ENCODE results near the gene TRIO. TPM values are rescaled to one million over a fixed set of nuclear protein-coding genes. Genes with fewer than 3 reads are reported as not detected.
A peak's percentile ranks its signal among the peaks of the same experiment; 100 is the strongest.

The TRIO gene
- total and polyA plus RNA-seq, 2 of the 8 experiments (the other 6 are each of a cell fraction or from before 2014, with no cell fraction given) = 35.1 to 69.1 TPM

DNA sequence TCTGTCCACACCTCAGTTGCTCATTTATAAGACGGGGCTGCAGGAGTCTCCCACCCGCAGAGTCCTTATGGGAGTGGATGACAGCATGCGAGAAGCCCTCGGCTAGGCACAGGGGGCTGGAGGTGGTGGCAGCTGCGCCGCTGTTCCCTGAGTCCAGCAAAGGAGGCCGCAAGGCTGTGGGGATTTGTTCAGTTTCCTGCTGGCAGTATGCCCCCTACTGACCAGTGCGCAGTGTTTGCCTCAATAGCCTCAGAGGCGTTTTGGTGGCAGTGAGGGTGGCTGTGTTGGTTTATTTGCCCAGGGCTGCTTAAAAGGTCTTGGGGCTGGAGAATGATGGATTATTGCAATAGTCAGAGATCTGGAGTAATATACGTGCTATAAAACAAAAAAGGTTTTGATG lies 262.1 kb downstream of the TRIO start:
- H3K36me3 ChIP-seq (ENCODE audit: control insufficient read depth in 2 of 4, insufficient read depth in 4 of 4, low read length in 3 of 4) = peaks cover 9 to 35% (median 34%) of the 10 kb centered on the region in 4 experiments
- no peaks in the 10 kb centered on the region; the same call in none of the 2 replicates for H3K79me1 ChIP-seq (ENCODE audit: low read depth, low read length)
- peaks cover 18% of the 10 kb centered on the region; the same call in 1 of the 2 replicates for H3K23me2 ChIP-seq (ENCODE audit: low read depth, low read length)
- no peak overlapping the region for H4K91ac ChIP-seq (replicated peaks; ENCODE audit: insufficient read length, low read length)
- no peak overlapping the region for H3K4ac ChIP-seq (replicated peaks; ENCODE audit: insufficient read length, low read depth, low read length)
- no peak overlapping the region for H3K23ac ChIP-seq (ENCODE audit: insufficient read length)
- CTCF ChIA-PET (ENCODE audit: partially characterized antibody) = interaction anchor here (0.6 to 1.2 kb wide), 9 partner anchors 9 to 400 kb away, joined by 3 to 5 read pairs (median 4); no protein-coding TSS in a partner anchor
- no peak overlapping the region for H3K4me3 ChIP-seq (ENCODE audit: extremely low read depth in 1 of 4, insufficient read depth in 2 of 4, low read depth in 3 of 4, low read length in 4 of 4)
- no peak overlapping the region for H3K14ac ChIP-seq (ENCODE audit: insufficient read length)
- no peak overlapping the region for H2BK12ac ChIP-seq (ENCODE audit: low read depth, low read length)
- no peak overlapping the region for H2AFZ ChIP-seq (ENCODE audit: low read length)
- WGBS, 2 experiments (ENCODE audit: extremely low coverage in 1 of 2, insufficient coverage in 1 of 2, insufficient read length in 1 of 2, insufficient replicate concordance in 2 of 2, low coverage in 1 of 2, low lambda C conversion rate in 2 of 2, missing lambda C conversion rate in 1 of 2) = 83 to 100% methylated on average over 1 to 10 of the region's 10 CpGs
- no peak overlapping the region for H4K5ac ChIP-seq (ENCODE audit: insufficient read length, low read depth, low read length)
- H3K9me3 ChIP-seq (ENCODE audit: insufficient read depth in 2 of 2, low read depth in 1 of 2, low read length in 1 of 2) = no peaks in the 10 kb centered on the region
- H2BK5ac ChIP-seq (ENCODE audit: low read depth, low read length) = no peak overlapping the region
- no peaks in the 10 kb centered on the region; a peak in 1 of 4 replicates for H3K79me2 ChIP-seq (ENCODE audit: control insufficient read depth in 1 of 2, insufficient read depth in 2 of 2, low read length in 2 of 2)
- no peaks in the 10 kb centered on the region for H3K4me1 ChIP-seq (replicated peaks in 1 of 4; ENCODE audit: control insufficient read depth in 3 of 4, insufficient read depth in 4 of 4, low read length in 3 of 4)
- no peak overlapping the region for H3K4me2 ChIP-seq (ENCODE audit: insufficient read depth in 1 of 2, low read depth in 2 of 2, low read length in 2 of 2)
- H2BK15ac ChIP-seq (ENCODE audit: low read length) = no peak overlapping the region
- TF ChIP-seq PHF8 (conservative IDR thresholded peaks at IDR 0.05; ENCODE audit: low read depth, low read length) (no peak), RAD21 (IDR thresholded peaks at IDR 0.05 in 1 of 2, conservative IDR thresholded peaks at IDR 0.05 in 1 of 2; ENCODE audit: low read depth in 2 of 2, low read length in 2 of 2) (peak; percentile 47 to 50; a peak in 3 of 4 replicates), GTF2F1 (IDR thresholded peaks at IDR 0.05; ENCODE audit: borderline replicate concordance, low read depth, low read length) (no peak), CTCF (IDR thresholded peaks at IDR 0.05; ENCODE audit: control extremely low read depth in 1 of 3, insufficient read depth in 1 of 3, low read depth in 1 of 3, low read length in 3 of 3) (peak; percentile 57 to 73 (median 69))
- DNase-seq (ENCODE audit: low read depth in 1 of 2, low spot score in 2 of 2) (no peak), FAIRE-seq (no peak)
- H3K18ac ChIP-seq (ENCODE audit: extremely low read depth, low read length) = no peak overlapping the region
- no peak overlapping the region for H4K8ac ChIP-seq (ENCODE audit: extremely low read depth, insufficient read depth, low read length)
- H3K27ac ChIP-seq (ENCODE audit: low read depth, low read length) = no peak overlapping the region
- no peak overlapping the region for H2BK20ac ChIP-seq (ENCODE audit: low read length)
- peaks cover 4 to 5% of the 10 kb centered on the region in 2 experiments for H4K20me1 ChIP-seq (replicated peaks in 1 of 2; ENCODE audit: control insufficient read depth in 1 of 2, insufficient read depth in 2 of 2, low read length in 2 of 2)
- no peak overlapping the region for H2BK120ac ChIP-seq (replicated peaks; ENCODE audit: low read depth, low read length)
- H3K9ac ChIP-seq (replicated peaks in 1 of 4; ENCODE audit: extremely low read depth in 1 of 4, low read depth in 3 of 4, low read length in 3 of 4) = no peak overlapping the region
- POLR2A ChIA-PET (ENCODE audit: partially characterized antibody) = no interaction called here
- H2AK5ac ChIP-seq (ENCODE audit: low read depth, low read length) = no peak overlapping the region
- H3K27me3 ChIP-seq (replicated peaks in 1 of 4; ENCODE audit: control insufficient read depth in 3 of 4, extremely low read depth in 1 of 4, insufficient read depth in 3 of 4, low read length in 3 of 4) = no peaks in the 10 kb centered on the region
- H3K56ac ChIP-seq (replicated peaks; ENCODE audit: insufficient read length, low read depth, low read length) = no peak overlapping the region
